Measurements from ENCODE around the gene GLA. TPM values are rescaled to one million over a fixed set of nuclear protein-coding genes. Genes with fewer than 3 reads are reported as not detected.

The GLA gene
- total and polyA plus RNA-seq, 2 of the 8 experiments (the other 6 are each of a cell fraction or from before 2014, with no cell fraction given): 33.6 to 47.3 TPM

GRCh38 chrX:101390664-101391525, 16.8 kb downstream of the GLA start, which contains the start of gene RPL36A (continued):
- peak; percentile 58; the same call in 1 of the 2 replicates for TF ChIP-seq MAX (IDR thresholded peaks at IDR 0.05)
- no peak for TF ChIP-seq GABPA (IDR thresholded peaks at IDR 0.05; ENCODE audit: borderline replicate concordance, insufficient read depth, low read length)
- TF ChIP-seq BCL11A (IDR thresholded peaks at IDR 0.05; ENCODE audit: low read depth in 2 of 2, low read length in 2 of 2): no peak
- no peak for TF ChIP-seq SP4 (IDR thresholded peaks at IDR 0.05; ENCODE audit: low read length)
- 0 out of 2 replicates have a peak, but pooled peaks have one; percentile 53 for TF ChIP-seq GTF2F1 (IDR thresholded peaks at IDR 0.05; ENCODE audit: borderline replicate concordance, low read depth, low read length)
- TF ChIP-seq SAP30 (IDR thresholded peaks at IDR 0.05; ENCODE audit: insufficient read depth, insufficient replicate concordance, low read length): no peak
- no peak for TF ChIP-seq SIN3A (conservative IDR thresholded peaks at IDR 0.05 in 1 of 2, IDR thresholded peaks at IDR 0.05 in 1 of 2; ENCODE audit: low read depth in 1 of 2, low read length in 2 of 2)
- no peak for TF ChIP-seq TEAD4 (IDR thresholded peaks at IDR 0.05; ENCODE audit: low read depth, low read length)
- TF ChIP-seq NANOG (IDR thresholded peaks at IDR 0.05; ENCODE audit: insufficient read depth, low read depth, low read length, poor library complexity, severe bottlenecking): no peak
- TF ChIP-seq FOSL1 (IDR thresholded peaks at IDR 0.05; ENCODE audit: insufficient read depth, low read depth, low read length): no peak
- peak; percentile 97 to 98 for TF ChIP-seq POLR2A (IDR thresholded peaks at IDR 0.05; ENCODE audit: control extremely low read depth in 1 of 2, low read depth in 2 of 2, low read length in 2 of 2)
- TF ChIP-seq CBX8 (IDR thresholded peaks at IDR 0.05; ENCODE audit: borderline replicate concordance, low read depth, low read length): no peak
- TF ChIP-seq RXRA (IDR thresholded peaks at IDR 0.05; ENCODE audit: insufficient read depth, low read depth, low read length): no peak
- TF ChIP-seq RFX5 (IDR thresholded peaks at IDR 0.05; ENCODE audit: borderline replicate concordance, low read depth, low read length): no peak
- TF ChIP-seq RAD21 (IDR thresholded peaks at IDR 0.05 in 1 of 2, conservative IDR thresholded peaks at IDR 0.05 in 1 of 2; ENCODE audit: low read depth in 2 of 2, low read length in 2 of 2): no peak; a peak in 1 of 4 replicates
- TF ChIP-seq SIX5 (IDR thresholded peaks at IDR 0.05; ENCODE audit: low read depth, low read length): no peak
- peak; percentile 61 to 76 (median 64) for TF ChIP-seq CTCF (IDR thresholded peaks at IDR 0.05; ENCODE audit: control extremely low read depth in 1 of 3, insufficient read depth in 1 of 3, low read depth in 1 of 3, low read length in 3 of 3)
- TF ChIP-seq EP300 (IDR thresholded peaks at IDR 0.05; ENCODE audit: borderline replicate concordance in 1 of 2, low read depth in 2 of 2, low read length in 2 of 2): no peak
- no peak for TF ChIP-seq HDAC2 (IDR thresholded peaks at IDR 0.05; ENCODE audit: borderline replicate concordance in 1 of 2, low read depth in 2 of 2, low read length in 2 of 2)
